HG02943 (cell line): ENCODE measurements around the gene SERP2.

Source experiments
- ATAC-seq: cut with Tn5 transposase; IDR thresholded peaks from one replicate; pipeline ENCODE4 v1.9.1; 2021; ENCODE audit warnings: mild to moderate bottlenecking, low read depth, moderate library complexity; ENCODE audit not compliant: unreplicated experiment

SERP2 gene

GRCh38 chr13:44354884-44355283 is 18.7 kb upstream of the SERP2 start:
- no peak for ATAC-seq

GRCh38 chr13:44355621-44356020 is 18.0 kb upstream of the SERP2 start:
- no peak for ATAC-seq

GRCh38 chr13:44359983-44360375 is 13.6 kb upstream of the SERP2 start:
- ATAC-seq, result no peak

- no peak for ATAC-seq
Observed at GRCh38 chr13:44362394-44363040, 11.1 kb upstream of the SERP2 start.

- no peak for ATAC-seq
Observed at GRCh38 chr13:44363631-44364344, 9.8 kb upstream of the SERP2 start.

GRCh38 chr13:44364345-44365000 is 9.2 kb upstream of the SERP2 start:
- ATAC-seq, result no peak

- ATAC-seq, result no peak
Observed at GRCh38 chr13:44365008-44365407, 8.6 kb upstream of the SERP2 start.

GRCh38 chr13:44365899-44366298 is 7.7 kb upstream of the SERP2 start:
- no peak for ATAC-seq

- ATAC-seq, result no peak
Observed at GRCh38 chr13:44368062-44368591, 5.5 kb upstream of the SERP2 start.

- ATAC-seq, result no peak
Observed at GRCh38 chr13:44368599-44369368, 4.8 kb upstream of the SERP2 start.

- no peak for ATAC-seq
Observed at GRCh38 chr13:44371421-44371820, 2.2 kb upstream of the SERP2 start.

GRCh38 chr13:44373247-44373600 is 400 bp upstream of the SERP2 start:
- ATAC-seq, result no peak

GRCh38 chr13:44374348-44374712 is 706 bp downstream of the SERP2 start:
- ATAC-seq, result no peak

- no peak for ATAC-seq
Observed at GRCh38 chr13:44378277-44378676, 4.7 kb downstream of the SERP2 start.

- ATAC-seq, result no peak
Observed at GRCh38 chr13:44379885-44380284, 6.3 kb downstream of the SERP2 start.

- ATAC-seq, result no peak
Observed at GRCh38 chr13:44380404-44381165, 7.0 kb downstream of the SERP2 start.

- ATAC-seq, result no peak
Observed at GRCh38 chr13:44382635-44383145, 9.1 kb downstream of the SERP2 start.

- no peak for ATAC-seq
Observed at GRCh38 chr13:44383945-44384344, 10.3 kb downstream of the SERP2 start.

- no peak for ATAC-seq
Observed at GRCh38 chr13:44384778-44385177, 11.2 kb downstream of the SERP2 start.

- ATAC-seq, result no peak
Observed at GRCh38 chr13:44385401-44385800, 11.8 kb downstream of the SERP2 start.
